HEK293 (cell line): ENCODE results near the gene TEX14.

Experiments
- GLI2 ChIP-seq: fragments of 450-650 bp; formaldehyde crosslinking; IDR thresholded peaks from 2 replicates; pipeline ENCODE4; 2017; ENCODE audit warnings: missing biosample characterization, missing genetic modification characterization, low read depth, borderline replicate concordance
- KLF9 ChIP-seq: fragments of 450-650 bp; formaldehyde crosslinking; IDR thresholded peaks from 2 replicates; pipeline ENCODE4 v1.5.1; 2016; ENCODE audit warnings: missing biosample characterization, missing genetic modification characterization, low read depth
- PRDM1 ChIP-seq: fragments of 450-650 bp; formaldehyde crosslinking; IDR thresholded peaks from 2 replicates; pipeline ENCODE4; 2016; ENCODE audit warnings: missing biosample characterization, missing genetic modification characterization
- PRDM10 ChIP-seq: fragments of 450-650 bp; formaldehyde crosslinking; IDR thresholded peaks from 2 replicates; pipeline ENCODE4 v1.5.1; 2016; ENCODE audit warnings: missing biosample characterization, missing genetic modification characterization
- REST ChIP-seq: fragments of 450-650 bp; formaldehyde crosslinking; IDR thresholded peaks from 2 replicates; pipeline ENCODE4 v1.5.1; 2016; ENCODE audit warnings: missing biosample characterization, missing genetic modification characterization
- SP3 ChIP-seq: fragments of 450-650 bp; formaldehyde crosslinking; IDR thresholded peaks from 2 replicates; pipeline ENCODE4 v1.5.1; 2016; ENCODE audit warnings: missing biosample characterization, missing genetic modification characterization
- TSHZ1 ChIP-seq: fragments of 450-650 bp; formaldehyde crosslinking; IDR thresholded peaks from 2 replicates; pipeline ENCODE4 v1.5.1; 2016; ENCODE audit warnings: missing biosample characterization, missing genetic modification characterization, borderline replicate concordance
- ZBTB49 ChIP-seq: fragments of 450-650 bp; formaldehyde crosslinking; IDR thresholded peaks from 2 replicates; pipeline ENCODE4 v1.5.1; 2016; ENCODE audit warnings: missing biosample characterization, missing genetic modification characterization, low read depth
- ZFP3 ChIP-seq: fragments of 450-650 bp; formaldehyde crosslinking; IDR thresholded peaks from 2 replicates; pipeline ENCODE4 v1.5.1; 2016; ENCODE audit warnings: low read depth, missing biosample characterization, missing genetic modification characterization
- ZFP37 ChIP-seq: fragments of 450-650 bp; formaldehyde crosslinking; IDR thresholded peaks from 2 replicates; pipeline ENCODE4 v1.5.1; 2016; ENCODE audit warnings: missing biosample characterization, missing genetic modification characterization
- ZNF146 ChIP-seq: fragments of 450-650 bp; formaldehyde crosslinking; IDR thresholded peaks from 2 replicates; pipeline ENCODE4 v1.5.1; 2016; ENCODE audit warnings: missing biosample characterization, missing genetic modification characterization
- ZNF155 ChIP-seq: fragments of 450-650 bp; formaldehyde crosslinking; IDR thresholded peaks from 2 replicates; pipeline ENCODE4 v1.5.1; 2016; ENCODE audit warnings: missing biosample characterization, missing genetic modification characterization
- ZNF16 ChIP-seq: fragments of 450-650 bp; formaldehyde crosslinking; IDR thresholded peaks from 2 replicates; pipeline ENCODE4 v1.5.1; 2016; ENCODE audit warnings: low read depth, missing biosample characterization, missing genetic modification characterization
- ZNF169 ChIP-seq: fragments of 450-650 bp; formaldehyde crosslinking; IDR thresholded peaks from 2 replicates; pipeline ENCODE4 v1.5.1; 2016; ENCODE audit warnings: missing biosample characterization, missing genetic modification characterization
- ZNF214 ChIP-seq: fragments of 450-650 bp; formaldehyde crosslinking; IDR thresholded peaks from 2 replicates; pipeline ENCODE4 v1.5.1; 2017; ENCODE audit warnings: missing biosample characterization, mild to moderate bottlenecking, missing genetic modification characterization, borderline replicate concordance
- ZNF302 ChIP-seq: fragments of 450-650 bp; formaldehyde crosslinking; IDR thresholded peaks from 2 replicates; pipeline ENCODE4 v1.5.1; 2016; ENCODE audit warnings: missing biosample characterization, missing genetic modification characterization, low read depth
- ZNF335 ChIP-seq: fragments of 450-650 bp; formaldehyde crosslinking; conservative IDR thresholded peaks from 2 replicates; pipeline ENCODE4 v1.5.1; 2016; ENCODE audit warnings: missing biosample characterization, missing genetic modification characterization
- ZNF426 ChIP-seq: fragments of 450-650 bp; formaldehyde crosslinking; IDR thresholded peaks from 2 replicates; pipeline ENCODE4 v1.5.1; 2017; ENCODE audit warnings: missing biosample characterization, missing genetic modification characterization, mild to moderate bottlenecking, inconsistent platforms, moderate library complexity
- ZNF548 ChIP-seq: fragments of 450-650 bp; formaldehyde crosslinking; IDR thresholded peaks from 2 replicates; pipeline ENCODE4 v1.5.1; 2016; ENCODE audit warnings: missing biosample characterization, missing genetic modification characterization
- ZNF571 ChIP-seq: fragments of 450-650 bp; formaldehyde crosslinking; IDR thresholded peaks from 2 replicates; pipeline ENCODE4 v1.5.0; 2017; ENCODE audit warnings: missing biosample characterization, missing genetic modification characterization
- ZNF585B ChIP-seq: fragments of 450-650 bp; formaldehyde crosslinking; IDR thresholded peaks from 2 replicates; pipeline ENCODE4 v1.5.1; 2016; ENCODE audit warnings: missing biosample characterization, missing genetic modification characterization
- ZNF624 ChIP-seq: fragments of 450-650 bp; formaldehyde crosslinking; IDR thresholded peaks from 2 replicates; pipeline ENCODE4 v1.5.1; 2017; ENCODE audit warnings: missing biosample characterization, missing genetic modification characterization
- ZNF785 ChIP-seq: fragments of 450-650 bp; formaldehyde crosslinking; IDR thresholded peaks from 2 replicates; pipeline ENCODE4 v1.5.1; 2016; ENCODE audit warnings: missing biosample characterization, missing genetic modification characterization
- ZNF843 ChIP-seq: fragments of 450-650 bp; formaldehyde crosslinking; IDR thresholded peaks from 2 replicates; pipeline ENCODE4 v1.5.1; 2016; ENCODE audit warnings: missing biosample characterization, missing genetic modification characterization

The TEX14 gene

GRCh38 chr17:58679263-58680037, 12.4 kb downstream of the TEX14 start (continued):
- TF ChIP-seq REST (peak; percentile 57; the same call in 1 of the 2 replicates), ZNF302 (tag by site-specific recombination) (peak; percentile 35; the same call in 1 of the 2 replicates), ZNF548 (tag by site-specific recombination) (no peak), ZNF169 (tag by site-specific recombination) (0 out of 2 replicates have a peak, but pooled peaks have one; percentile 41), ZNF335 (tag by site-specific recombination) (peak; percentile 80), ZFP37 (tag by site-specific recombination) (peak; percentile 90), ZNF214 (no peak; the same call in 1 of the 2 replicates), ZNF16 (no peak), SP3 (tag by site-specific recombination) (peak; percentile 73), GLI2 (tag by site-specific recombination) (peak; percentile 66), ZNF785 (tag by site-specific recombination) (no peak; the same call in 1 of the 2 replicates), ZFP3 (tag by site-specific recombination) (no peak), ZNF571 (tag by site-specific recombination) (no peak), ZNF426 (no peak), ZNF155 (no peak), ZBTB49 (tag by site-specific recombination) (no peak), PRDM1 (tag by site-specific recombination) (peak; percentile 90), KLF9 (tag by site-specific recombination) (peak; percentile 35; the same call in 1 of the 2 replicates), TSHZ1 (tag by site-specific recombination) (peak; percentile 83; the same call in 1 of the 2 replicates), ZNF843 (tag by site-specific recombination) (peak; percentile 88), ZNF624 (peak; percentile 53; the same call in 1 of the 2 replicates), PRDM10 (peak; percentile 97), ZNF146 (peak; percentile 56; the same call in 1 of the 2 replicates), ZNF585B (tag by site-specific recombination) (0 out of 2 replicates have a peak, but pooled peaks have one; percentile 20)
- TF ChIP-seq, all 188 proteins: peak for 101
